GM23248 (cell line): ENCODE measurements around the gene KAT8. TPM values are rescaled to one million over a fixed set of nuclear protein-coding genes. Genes with fewer than 3 reads are reported as not detected.

Source experiments
- DNase-seq: peaks from one replicate; pipeline ENCODE4 v3.0.0-alpha.2; 2015
- H2AFZ ChIP-seq: fragments of 200-600 bp; sonication (generic); 2 replicates; pipeline ENCODE4 v1.6.1; 2016; ENCODE audit warnings: antibody characterized with exemption
- H3F3A ChIP-seq: fragments of 200-600 bp; sonication (generic); 2 replicates; pipeline ENCODE4 v1.6.1; 2016; ENCODE audit warnings: mild to moderate bottlenecking, antibody characterized with exemption, mixed run types; ENCODE audit not compliant: insufficient read depth
- H3K27ac ChIP-seq: fragments of 200-600 bp; sonication (generic); 2 replicates; pipeline ENCODE4 v1.5.1; 2016; ENCODE audit warnings: mild to moderate bottlenecking
- H3K27me3 ChIP-seq: fragments of 200-600 bp; sonication (generic); replicated peaks from 2 replicates; pipeline ENCODE4 v1.6.1; 2016; ENCODE audit warnings: mild to moderate bottlenecking; ENCODE audit not compliant: insufficient read depth
- H3K36me3 ChIP-seq: fragments of 200-600 bp; sonication (generic); 2 replicates; pipeline ENCODE4 v1.6.1; 2016; ENCODE audit warnings: low read depth, mild to moderate bottlenecking
- H3K4me1 ChIP-seq: fragments of 200-600 bp; sonication (generic); 2 replicates; pipeline ENCODE4 v1.6.1; 2016; ENCODE audit warnings: mild to moderate bottlenecking; ENCODE audit not compliant: insufficient read depth
- H3K4me2 ChIP-seq: fragments of 200-600 bp; sonication (generic); one replicate; pipeline ENCODE4 v1.6.1; 2016; ENCODE audit warnings: mild to moderate bottlenecking; ENCODE audit not compliant: unreplicated experiment
- H3K4me3 ChIP-seq: fragments of 200-600 bp; sonication (generic); 2 replicates; pipeline ENCODE4 v1.5.1; 2016; ENCODE audit warnings: mild to moderate bottlenecking
- H3K79me2 ChIP-seq: fragments of 200-600 bp; sonication (generic); 2 replicates; pipeline ENCODE4 v1.6.1; 2016; ENCODE audit warnings: mild to moderate bottlenecking; ENCODE audit not compliant: insufficient read depth
- H3K9ac ChIP-seq: fragments of 200-600 bp; sonication (generic); 2 replicates; pipeline ENCODE4 v1.6.1; 2016; ENCODE audit warnings: mild to moderate bottlenecking
- H3K9me2 ChIP-seq: fragments of 200-600 bp; sonication (generic); 2 replicates; pipeline ENCODE4 v1.6.1; 2016; ENCODE audit warnings: mixed run types, mild to moderate bottlenecking, moderate library complexity; ENCODE audit not compliant: insufficient read depth
- H3K9me3 ChIP-seq: fragments of 200-600 bp; sonication (generic); one replicate; pipeline ENCODE4 v1.6.1; 2017; ENCODE audit warnings: low read depth
- H4K20me1 ChIP-seq: fragments of 200-600 bp; sonication (generic); 2 replicates; pipeline ENCODE4 v1.6.0; 2016; ENCODE audit not compliant: insufficient read depth
- EZH2 ChIP-seq: fragments of 200-600 bp; sonication (generic); IDR thresholded peaks from 2 replicates; pipeline ENCODE4 v1.6.1; 2018; ENCODE audit warnings: antibody characterized with exemption, mild to moderate bottlenecking; ENCODE audit not compliant: insufficient read depth, poor library complexity, severe bottlenecking
- EZH2phosphoT487 ChIP-seq: fragments of 200-600 bp; sonication (generic); IDR thresholded peaks from 2 replicates; pipeline ENCODE4 v1.6.1; 2018; ENCODE audit warnings: antibody characterized with exemption, moderate library complexity, mild to moderate bottlenecking, low read depth; ENCODE audit not compliant: insufficient read depth
- WGBS, 2 experiments: methylation state at CpG; one replicate each; pipeline ENCODE4 v1.1.6; 2015 to 2017; ENCODE audit warnings: low lambda C conversion rate in 2 of 2, low coverage in 1 of 2; ENCODE audit errors: missing lambda C conversion rate in 2 of 2; 5-methylcytosine and 5-hydroxymethylcytosine counted together
- in situ Hi-C: fragments of 300-500 bp; cut with MboI; formaldehyde crosslinking; loops from 2 replicates; pipeline ENCODE4 v1.15.0; 2020
- polyA plus RNA-seq: library from polyadenylated mRNA; unstranded; fragments of >200 nt; fragmentation: Nextera tagmentation; extraction: Ambion mirVana; gene quantifications from 2 replicates; pipeline ENCODE4 v1.2.1, GENCODE V29; 2016
- total RNA-seq: library from RNA; depleted of rRNA; stranded (reverse); fragments of >200 nt; shearing (Covaris generic); gene quantifications from 2 replicates; pipeline ENCODE4 v1.2.3, GENCODE V29; 2014; rRNA removed

KAT8 gene
- total RNA-seq (27.8 and 50.9 TPM in 2 replicates), polyA plus RNA-seq (18.4 and 19.3 TPM in 2 replicates)

DNA sequence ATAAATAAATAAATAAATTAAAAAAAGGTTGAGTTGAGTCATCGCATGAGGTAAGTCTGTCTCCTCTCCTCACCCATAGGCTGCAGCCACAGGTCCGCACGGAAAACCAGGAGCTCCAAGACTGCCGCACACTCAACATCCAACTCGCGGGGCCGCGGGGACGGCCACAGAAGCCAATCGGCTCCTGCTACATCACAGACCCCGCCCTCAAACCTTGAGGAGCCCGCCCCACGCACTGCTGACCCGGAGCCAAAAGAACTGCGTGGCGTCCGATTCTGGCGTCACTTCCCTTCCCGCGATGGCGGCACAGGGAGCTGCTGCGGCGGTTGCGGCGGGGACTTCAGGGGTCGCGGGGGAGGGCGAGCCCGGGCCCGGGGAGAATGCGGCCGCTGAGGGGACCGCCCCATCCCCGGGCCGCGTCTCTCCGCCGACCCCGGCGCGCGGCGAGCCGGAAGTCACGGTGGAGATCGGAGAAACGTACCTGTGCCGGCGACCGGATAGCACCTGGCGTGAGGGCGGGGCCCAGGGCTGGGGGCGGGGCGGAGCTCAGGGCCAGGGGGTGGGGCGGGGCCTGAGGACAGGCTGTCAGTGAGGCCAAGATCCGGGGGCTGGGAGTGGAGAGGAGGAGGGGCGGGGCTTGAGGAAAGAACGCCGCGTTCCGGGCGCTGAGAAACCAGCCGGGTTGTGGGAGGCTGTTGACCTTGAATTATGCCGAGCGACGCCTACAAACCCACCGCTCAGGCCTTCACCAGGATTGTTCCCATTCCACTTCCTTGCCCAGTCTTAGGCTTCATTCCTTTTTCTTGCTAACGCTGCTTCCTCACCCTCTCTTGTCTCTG, at the start of gene KAT8:
Gene KAT8 (plus strand): TSS at position 281 of the 839 bp plus-strand sequence. CDS start 18 bp downstream, at position 299.
- H3K4me1 ChIP-seq = peaks cover 13% of the 10 kb centered on the region
- peak within 1 kb of the TSS; percentile 77 for H3K4me3 ChIP-seq
- H2AFZ ChIP-seq = peak within 1 kb of the TSS; percentile 79
- WGBS, 2 experiments = 1% methylated on average over 30 to 64 of the region's 68 CpGs
- H3F3A ChIP-seq = peaks cover 37% of the 10 kb centered on the region
- no peaks in the 10 kb centered on the region for H3K9me3 ChIP-seq
- H4K20me1 ChIP-seq = no peaks in the 10 kb centered on the region
- peak; percentile 100 for DNase-seq
- peaks cover 22% of the 10 kb centered on the region for H3K36me3 ChIP-seq
- H3K4me2 ChIP-seq = peak within 1 kb of the TSS; percentile 96
- no peak for TF ChIP-seq EZH2
- no peak for TF ChIP-seq EZH2phosphoT487
- H3K27me3 ChIP-seq = no peaks in the 10 kb centered on the region
- in situ Hi-C loops = no loop called here
- peaks cover 21% of the 10 kb centered on the region for H3K79me2 ChIP-seq
- peak within 1 kb of the TSS; percentile 99 for H3K27ac ChIP-seq
- peak within 1 kb of the TSS; percentile 94 for H3K9ac ChIP-seq
- H3K9me2 ChIP-seq = no peaks in the 10 kb centered on the region

DNA sequence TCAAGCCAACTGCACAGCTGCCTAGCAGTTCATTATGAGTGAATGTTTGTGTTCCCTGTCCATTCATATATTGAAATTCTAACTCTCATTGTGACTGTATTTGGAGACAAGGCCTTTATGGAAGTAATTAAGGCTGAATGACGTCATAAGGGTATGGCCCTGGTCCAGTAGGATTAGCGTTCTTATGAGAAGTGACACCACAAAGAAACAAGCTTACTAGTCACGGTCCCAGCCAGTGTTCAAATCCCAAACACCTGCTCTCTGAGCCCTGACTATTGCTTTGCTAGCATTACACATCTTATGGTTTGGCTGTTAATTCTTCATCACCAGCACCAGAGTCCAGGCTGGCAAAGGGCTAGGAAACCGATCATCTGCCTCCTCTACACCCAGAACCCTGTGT, 45.6 kb upstream of the KAT8 start:
- H3K27me3 ChIP-seq = no peaks in the 10 kb centered on the region
- 3% methylated on average over 4 of the region's 4 CpGs for WGBS, 2 experiments
- H3K9me3 ChIP-seq = no peaks in the 10 kb centered on the region
- no peaks in the 10 kb centered on the region for H3K36me3 ChIP-seq
- in situ Hi-C loops = no loop called here
- H3K79me2 ChIP-seq = peaks cover 88% of the 10 kb centered on the region
- H2AFZ ChIP-seq = peak overlapping the region; percentile 70; the same call in 1 of the 2 replicates
- no peaks in the 10 kb centered on the region for H4K20me1 ChIP-seq
- H3K27ac ChIP-seq = peak overlapping the region; percentile 94
- H3K4me1 ChIP-seq = peaks cover 18% of the 10 kb centered on the region
- DNase-seq = peak; percentile 90
- peak overlapping the region; percentile 96 for H3K9ac ChIP-seq
- no peaks in the 10 kb centered on the region for H3K9me2 ChIP-seq
- TF ChIP-seq EZH2 = no peak
- no peak for TF ChIP-seq EZH2phosphoT487
- H3K4me3 ChIP-seq = peak overlapping the region; percentile 93
- H3K4me2 ChIP-seq = peak overlapping the region; percentile 82
- peaks cover 19% of the 10 kb centered on the region for H3F3A ChIP-seq

DNA sequence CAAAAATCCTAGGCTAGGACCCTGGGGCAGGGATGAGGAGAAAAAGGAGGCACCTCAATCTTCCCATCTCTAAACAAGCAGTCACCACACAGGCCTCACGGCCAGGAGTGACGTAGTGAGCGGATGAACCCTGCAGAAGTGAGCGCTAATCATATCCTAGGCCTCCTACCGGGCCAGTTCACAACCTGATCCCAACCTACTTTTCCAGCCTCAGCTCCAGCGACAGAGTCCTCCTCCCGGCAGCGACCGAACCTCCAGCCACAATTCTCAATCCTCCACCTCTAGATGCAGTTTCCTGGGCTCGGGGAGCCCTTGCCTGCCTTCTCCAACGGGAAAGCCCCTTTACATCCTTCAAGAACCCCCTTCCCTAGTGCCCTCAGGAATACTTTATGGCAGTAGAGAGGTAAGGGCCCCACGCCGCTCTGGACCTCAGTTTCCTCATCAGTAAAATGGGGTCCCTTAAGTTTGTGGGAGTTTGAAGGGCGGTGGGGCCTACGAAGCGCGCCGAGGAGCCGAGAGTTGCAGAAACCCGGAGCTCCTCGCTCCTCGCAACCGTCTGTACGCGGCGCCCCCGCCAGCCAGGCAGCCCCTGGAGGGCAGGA, 44.8 kb upstream of the KAT8 start:
- no peaks in the 10 kb centered on the region for H3K9me3 ChIP-seq
- H3K4me3 ChIP-seq = peak overlapping the region; percentile 93
- H3K9ac ChIP-seq = peak overlapping the region; percentile 96
- peaks cover 19% of the 10 kb centered on the region for H3F3A ChIP-seq
- H3K9me2 ChIP-seq = no peaks in the 10 kb centered on the region
- peak; percentile 72 for DNase-seq
- peaks cover 88% of the 10 kb centered on the region for H3K79me2 ChIP-seq
- peak overlapping the region; percentile 82 for H3K4me2 ChIP-seq
- peaks cover 2% of the 10 kb centered on the region; the same call in 1 of the 2 replicates for H3K36me3 ChIP-seq
- peak overlapping the region; percentile 70 for H2AFZ ChIP-seq
- peaks cover 18% of the 10 kb centered on the region for H3K4me1 ChIP-seq
- 0 to 1% methylated on average over 27 of the region's 27 CpGs for WGBS, 2 experiments
- no peaks in the 10 kb centered on the region for H4K20me1 ChIP-seq
- in situ Hi-C loops = no loop called here
- no peak for TF ChIP-seq EZH2
- no peak for TF ChIP-seq EZH2phosphoT487
- peak overlapping the region; percentile 94 for H3K27ac ChIP-seq
- H3K27me3 ChIP-seq = no peaks in the 10 kb centered on the region

DNA sequence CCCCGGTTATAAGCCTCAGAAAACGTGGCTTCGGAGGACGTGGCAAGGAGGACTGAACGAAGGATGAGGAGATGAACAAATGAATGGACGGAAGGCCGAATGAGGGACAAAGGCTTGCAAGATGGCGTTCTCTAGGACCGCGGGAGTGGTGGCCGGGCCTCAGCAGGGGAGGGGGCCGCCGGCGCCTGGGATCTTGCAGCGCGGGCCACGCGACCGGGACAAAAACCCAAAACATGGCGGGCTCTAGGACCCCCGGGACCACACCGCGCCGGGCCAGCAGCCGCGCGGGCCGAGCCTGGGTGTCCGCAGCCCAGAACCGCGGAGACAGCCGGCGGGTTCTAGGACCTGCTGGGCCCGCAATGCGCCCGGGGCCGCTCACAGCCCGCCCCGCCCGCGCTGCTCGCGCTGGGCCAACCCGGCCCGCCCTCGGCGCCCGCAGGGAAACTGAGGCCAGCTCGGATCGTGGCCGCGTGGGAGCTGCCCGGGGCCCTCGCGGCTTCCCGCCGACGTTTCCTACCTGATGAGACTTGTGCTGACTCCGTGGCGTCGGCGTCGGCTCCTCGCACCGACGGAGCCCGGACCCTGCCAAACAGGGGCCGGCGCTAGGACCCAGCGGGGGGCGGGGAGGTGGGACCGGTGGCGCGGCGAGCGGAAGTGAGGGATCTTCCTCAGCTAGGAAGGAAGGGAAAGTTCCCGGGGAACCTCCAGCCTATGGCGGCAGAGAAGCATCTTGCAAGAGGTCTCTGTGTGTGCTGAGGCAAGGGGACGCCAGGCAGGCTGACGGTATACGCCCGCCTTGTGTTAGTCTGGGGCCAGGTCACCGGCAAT, 44.1 kb upstream of the KAT8 start:
- WGBS, 2 experiments = 1 to 2% methylated on average over 51 to 71 of the region's 83 CpGs

More for the DNA sequence above, 44.1 kb upstream of the KAT8 start:
- peaks cover 18% of the 10 kb centered on the region for H3K4me1 ChIP-seq
- DNase-seq = peak; percentile 96
- H3K4me3 ChIP-seq = peak overlapping the region; percentile 93
- no peaks in the 10 kb centered on the region for H3K27me3 ChIP-seq
- H4K20me1 ChIP-seq = no peaks in the 10 kb centered on the region
- H3K27ac ChIP-seq = peak overlapping the region; percentile 94
- H3F3A ChIP-seq = peaks cover 19% of the 10 kb centered on the region
- H3K9me2 ChIP-seq = no peaks in the 10 kb centered on the region
- H3K4me2 ChIP-seq = peak overlapping the region; percentile 82
- TF ChIP-seq EZH2 (no peak), EZH2phosphoT487 (no peak)
- in situ Hi-C loops = no loop called here
- peak overlapping the region; percentile 70 for H2AFZ ChIP-seq
- H3K36me3 ChIP-seq = peaks cover 2% of the 10 kb centered on the region; the same call in 1 of the 2 replicates
- no peaks in the 10 kb centered on the region for H3K9me3 ChIP-seq
- peak overlapping the region; percentile 96 for H3K9ac ChIP-seq
- peaks cover 88% of the 10 kb centered on the region for H3K79me2 ChIP-seq
